HK-2 (cell line): ENCODE results near the gene ZHX3.
A peak's percentile ranks its signal among the peaks of the same experiment; 100 is the strongest.
"Not testable (repeated sequence)": the region's sequence is repeated elsewhere in the genome, so short reads cannot be mapped to it uniquely, and the experiment has no call there.

Experiments
- DNase-seq: peaks from one replicate; pipeline ENCODE4 v3.0.0-alpha.2; 2018; ENCODE audit not compliant: unreplicated experiment

Gene ZHX3

GRCh38 chr20:41331731-41332130 lies 14.2 kb upstream of the ZHX3 start:
- no peak for DNase-seq

DNA sequence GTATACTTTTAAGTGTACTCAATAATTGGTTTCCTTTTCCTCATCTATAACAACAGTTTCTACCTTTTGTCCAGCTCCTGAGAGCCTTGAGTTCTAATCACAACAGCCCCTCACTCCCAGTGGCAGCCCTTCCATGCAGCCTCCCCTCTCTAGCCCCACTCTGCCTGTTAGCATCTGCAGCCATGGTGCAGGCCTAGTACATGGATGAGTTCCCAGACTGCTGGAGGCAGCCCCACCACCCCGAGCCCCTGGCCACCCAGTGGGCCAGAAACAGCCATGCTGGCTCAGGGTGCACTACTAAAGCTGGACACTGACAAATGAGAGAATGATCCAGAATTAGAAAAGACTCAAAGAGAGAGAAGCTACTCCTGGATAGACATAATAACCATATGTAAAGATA lies 13.4 kb upstream of the ZHX3 start:
- DNase-seq = no peak

DNA sequence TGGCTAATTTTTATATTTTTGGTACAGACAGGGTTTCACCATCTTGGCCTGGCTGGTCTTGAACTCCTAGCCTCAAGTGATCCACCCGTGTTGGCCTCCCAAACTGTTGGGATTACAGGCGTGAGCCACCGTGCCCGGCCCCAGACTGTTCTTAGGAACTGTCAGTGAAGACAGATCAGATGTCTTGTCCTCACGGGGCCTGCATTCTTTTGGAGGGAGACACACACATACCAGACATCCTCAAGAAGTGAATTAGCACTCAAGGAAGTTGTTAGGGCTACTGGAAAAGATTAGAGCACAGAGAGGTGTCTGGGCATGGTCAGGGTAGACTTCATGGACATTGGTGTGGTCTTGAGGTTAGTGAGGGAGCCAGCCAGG lies 12.8 kb upstream of the ZHX3 start:
- DNase-seq = peak; percentile 47

GRCh38 chr20:41329435-41330342 lies 12.2 kb upstream of the ZHX3 start:
- DNase-seq = peak; percentile 95

GRCh38 chr20:41327178-41327577 lies 9.6 kb upstream of the ZHX3 start:
- no peak for DNase-seq

DNA sequence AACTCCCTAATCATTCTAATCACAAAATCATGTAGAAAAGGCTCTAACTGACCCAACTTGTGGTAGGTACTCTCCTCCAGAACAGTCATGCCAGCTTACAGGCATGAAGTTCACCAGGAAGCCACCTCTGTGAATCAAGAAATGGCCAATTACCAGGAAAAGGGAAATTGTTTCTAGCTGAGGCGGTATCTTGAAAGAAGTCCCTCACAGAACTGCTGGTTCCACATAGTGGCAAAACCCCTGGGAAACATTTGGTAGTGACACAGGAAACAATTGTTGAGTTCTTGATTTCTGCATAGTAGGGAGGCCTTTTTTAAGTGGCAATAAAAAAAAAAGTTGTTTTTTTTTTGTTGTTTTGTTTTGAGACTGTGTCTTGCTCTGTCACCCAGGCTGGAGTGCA lies 3.4 kb upstream of the ZHX3 start:
- DNase-seq = no peak

DNA sequence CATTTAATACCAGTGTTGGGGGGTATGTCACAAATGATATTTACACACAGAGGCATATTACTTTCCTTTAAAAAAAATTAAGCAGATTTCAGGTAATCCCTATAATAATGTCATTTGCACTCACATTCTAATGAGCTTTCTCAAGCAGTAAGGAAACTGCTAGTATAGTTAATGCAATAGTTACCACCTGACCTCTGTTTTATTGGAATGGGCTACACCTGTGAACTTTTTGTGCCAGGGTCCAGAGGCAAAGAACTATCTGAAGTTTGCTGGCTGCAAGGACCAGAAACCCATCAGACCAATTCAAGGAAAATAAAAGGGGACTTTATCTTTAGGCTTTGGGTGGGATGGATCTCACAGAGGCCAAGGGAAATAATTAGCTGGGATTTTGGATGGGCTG lies 2.9 kb upstream of the ZHX3 start:
- no peak for DNase-seq

DNA sequence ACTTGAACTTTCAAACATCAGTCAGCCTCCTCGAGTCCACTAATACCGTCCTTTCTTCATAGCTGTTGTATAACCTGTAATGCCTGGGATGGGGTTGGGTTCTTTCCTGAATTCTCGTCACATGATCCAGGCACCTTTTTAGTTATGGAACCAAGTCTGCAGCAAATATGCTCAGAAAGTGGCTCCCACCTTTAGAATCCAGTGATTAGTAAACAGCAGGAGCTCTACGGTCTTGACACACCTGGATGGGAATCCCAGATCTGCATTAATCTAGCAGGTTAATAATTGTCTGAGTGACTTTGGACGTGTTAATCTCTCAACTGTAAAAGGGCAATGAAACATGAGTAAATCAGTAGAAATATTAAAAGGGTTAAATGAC lies 729 bp upstream of the ZHX3 start:
- no peak for DNase-seq

- peak; percentile 77 for DNase-seq
Measured at GRCh38 chr20:41316602-41317545, 657 bp downstream of the ZHX3 start.

- DNase-seq = no peak
Measured at GRCh38 chr20:41316051-41316450, 1.5 kb downstream of the ZHX3 start.

- no peak for DNase-seq
Measured at GRCh38 chr20:41314386-41314785, 3.1 kb downstream of the ZHX3 start.

DNA sequence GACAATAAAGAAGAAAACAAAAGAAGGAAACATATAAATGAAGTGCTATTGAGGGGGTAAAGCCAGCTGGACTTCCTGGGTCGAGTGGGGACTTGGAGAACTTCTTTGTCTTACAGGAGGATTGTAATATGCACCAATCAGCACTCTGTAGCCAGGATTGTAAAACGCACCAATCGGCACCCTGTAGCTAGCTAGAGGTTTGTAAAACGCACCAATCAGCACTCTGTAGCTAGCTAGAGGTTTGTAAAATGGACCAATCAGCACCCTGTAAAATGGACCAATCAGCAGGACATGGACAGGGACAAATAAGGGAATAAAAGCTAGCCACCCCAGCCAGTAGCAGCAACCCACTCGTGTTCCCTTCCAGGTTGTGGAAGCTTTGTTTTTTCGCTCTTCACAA lies 5.5 kb downstream of the ZHX3 start:
- not testable (repeated sequence) for DNase-seq

GRCh38 chr20:41309817-41310216 lies 7.7 kb downstream of the ZHX3 start:
- DNase-seq = no peak

DNA sequence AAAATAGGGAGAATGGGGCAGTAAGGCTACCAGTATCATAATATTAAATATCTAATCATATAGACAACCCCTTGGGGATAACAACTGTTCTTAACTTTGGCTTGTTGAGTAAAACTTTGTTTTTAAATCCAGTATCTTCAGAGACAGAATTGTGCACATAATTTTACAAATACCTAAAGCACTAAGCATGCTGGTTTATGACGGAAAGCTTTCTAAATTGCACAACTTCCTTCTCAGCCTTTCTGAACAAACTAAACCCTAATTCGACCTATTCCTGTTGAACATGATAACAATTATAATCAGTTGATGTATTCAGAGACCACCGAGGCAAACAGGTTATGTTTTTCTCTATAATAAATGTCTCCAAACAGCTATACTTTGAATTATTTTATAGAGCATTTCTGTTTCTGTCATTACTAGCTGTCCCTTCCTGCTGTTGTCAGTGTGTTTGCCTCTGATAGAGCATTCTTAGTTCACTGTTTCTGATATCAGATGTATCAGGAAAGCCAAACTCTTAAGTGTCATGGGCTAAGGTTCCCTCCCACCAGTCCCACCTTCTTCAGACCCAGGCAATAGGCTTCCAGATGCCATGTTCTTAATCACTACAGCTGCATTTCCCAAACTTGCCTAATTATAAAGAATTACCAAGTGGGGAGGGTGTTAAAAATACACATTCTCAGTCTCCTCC lies 8.7 kb downstream of the ZHX3 start:
- DNase-seq = no peak

- DNase-seq = peak; percentile 46
Measured at GRCh38 chr20:41308290-41308711, 9.2 kb downstream of the ZHX3 start.

DNA sequence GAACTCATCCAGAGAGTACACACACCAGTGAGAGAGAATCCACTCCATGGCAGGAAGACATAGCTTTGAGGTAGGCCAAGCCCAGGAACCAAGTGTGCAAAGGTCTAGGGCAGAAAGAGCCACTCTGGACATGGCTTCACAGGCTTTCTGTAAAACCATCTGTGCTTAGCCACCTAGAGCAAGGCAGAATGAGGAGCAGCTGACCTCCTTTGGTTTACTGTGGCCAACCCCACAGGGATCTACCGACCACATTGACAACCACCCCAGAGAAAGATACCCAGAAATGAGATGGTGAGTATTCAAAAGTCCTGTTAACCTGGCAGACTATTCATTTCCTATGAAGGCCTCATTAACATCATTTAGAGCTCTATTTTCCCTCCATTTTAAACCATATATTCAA lies 10.5 kb downstream of the ZHX3 start:
- no peak for DNase-seq

DNA sequence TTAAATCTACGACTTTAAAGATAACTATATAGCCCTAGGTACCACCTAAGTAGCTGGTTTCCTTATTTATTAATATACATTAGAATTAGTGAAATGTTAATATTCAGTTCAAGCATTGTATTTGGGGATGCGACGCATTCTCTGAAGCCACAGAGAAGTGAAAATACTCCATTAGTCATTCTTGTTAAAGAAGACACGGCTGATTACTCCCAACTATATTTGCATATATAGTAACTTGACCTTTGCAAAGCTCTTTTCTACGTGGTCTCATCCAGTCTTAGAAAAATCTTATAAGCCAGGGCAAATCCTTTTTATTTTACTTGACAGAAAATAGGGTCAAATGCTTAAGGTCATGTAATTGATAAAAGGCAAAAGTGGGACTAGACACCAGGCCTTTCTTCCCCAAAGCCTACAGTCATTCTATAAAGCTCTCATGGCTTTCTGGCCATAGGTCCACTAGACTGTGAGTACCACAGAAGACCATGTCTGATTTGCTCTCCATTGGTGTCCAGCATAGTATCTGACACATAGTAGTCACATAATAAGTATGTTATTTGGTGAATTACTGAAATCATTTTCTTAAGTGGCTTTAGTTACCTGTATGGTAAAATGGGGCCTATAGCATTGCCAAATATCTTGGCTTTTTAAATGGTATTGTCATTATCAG lies 11.3 kb downstream of the ZHX3 start:
- no peak for DNase-seq

DNA sequence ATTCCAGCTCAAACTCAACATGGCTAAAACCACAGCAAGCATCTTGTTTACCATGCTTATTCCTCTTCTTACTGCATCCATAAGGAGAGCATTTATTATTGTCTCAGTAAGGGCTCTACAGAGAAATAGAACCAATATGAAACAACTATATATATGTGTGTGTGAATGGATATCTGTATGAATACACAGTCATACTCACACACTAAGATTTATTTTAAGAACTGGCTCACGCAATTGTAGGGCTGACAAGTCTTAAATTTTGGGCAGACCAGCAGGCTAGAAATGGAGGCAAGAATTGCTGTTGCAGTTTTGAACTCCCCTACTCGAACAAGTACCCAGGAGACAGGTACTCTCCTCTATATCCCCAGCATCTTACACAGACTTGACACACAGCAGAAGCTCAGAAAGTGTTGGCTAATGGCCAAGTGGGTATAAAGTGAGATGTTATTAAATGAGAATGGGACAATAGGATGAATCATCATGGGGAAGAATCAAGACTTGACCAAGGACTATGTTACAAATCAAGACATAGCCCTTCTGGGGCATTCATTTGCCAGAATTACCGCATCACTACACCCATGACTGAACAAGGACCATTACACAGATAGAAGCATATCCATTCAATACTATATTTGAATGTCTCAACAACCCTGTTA lies 13.0 kb downstream of the ZHX3 start:
- DNase-seq = no peak

GRCh38 chr20:41304002-41304401 lies 13.5 kb downstream of the ZHX3 start:
- DNase-seq = no peak

DNA sequence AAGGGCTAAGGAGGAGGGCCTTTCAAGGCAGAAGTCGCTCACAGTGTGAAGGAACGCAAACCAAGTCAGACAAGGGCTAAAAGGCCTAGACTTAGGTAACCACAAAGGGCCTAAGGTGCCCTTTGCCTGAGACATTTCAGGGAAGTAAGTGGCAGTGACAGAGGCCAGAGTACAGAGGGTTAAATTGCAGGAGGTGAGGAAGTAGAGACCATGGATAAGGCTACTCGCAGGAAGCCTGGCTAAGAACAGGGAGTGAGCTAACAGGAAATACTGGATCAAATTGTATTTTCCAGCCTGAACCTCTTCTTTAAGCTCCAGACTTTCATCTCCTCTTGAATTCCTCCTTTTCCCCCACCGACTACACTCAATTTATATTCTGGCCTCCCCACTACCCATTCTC lies 16.6 kb downstream of the ZHX3 start:
- DNase-seq = no peak

DNA sequence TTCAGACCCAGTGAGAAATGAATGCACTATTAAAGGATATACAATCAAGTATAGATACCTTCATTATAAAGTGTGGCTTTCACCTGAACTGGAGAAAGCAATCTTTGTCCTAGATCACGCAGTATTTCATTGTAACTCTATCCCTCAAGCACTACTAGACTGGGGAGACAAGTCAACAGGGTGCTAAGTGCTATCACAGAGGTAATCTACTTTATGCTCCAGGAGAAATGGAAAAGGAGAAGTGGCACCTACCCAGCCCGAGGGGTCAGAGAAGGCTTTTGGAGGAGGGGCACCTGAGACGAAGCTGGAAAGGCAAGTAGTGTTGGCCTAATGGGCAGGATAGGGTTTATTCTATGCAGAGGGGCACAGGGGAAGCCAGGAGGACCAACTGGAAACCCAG lies 17.1 kb downstream of the ZHX3 start:
- DNase-seq = no peak
